Right atrium auricular region (tissue), 2 donors: ENCODE measurements around the gene ARMC6. TPM values are rescaled to one million over a fixed set of nuclear protein-coding genes. Genes with fewer than 3 reads are reported as not detected.

ENCODE experiments used
- DNase-seq: peaks from one replicate; pipeline ENCODE4 v3.0.0-alpha.2; 2019; ENCODE audit warnings: low spot score
- H3K27ac ChIP-seq, 2 donors: fragments of 200-600 bp; sonication (generic); 1 replicate in 1 of 2; 2 replicates in 1 of 2; pipeline ENCODE4 v1.5.1; 2016 to 2019
- H3K27me3 ChIP-seq, 2 donors: fragments of 200-600 bp; sonication (generic); one replicate each; pipeline versions ENCODE4 v1.5.1 to v1.6.0; 2017 to 2019
- H3K36me3 ChIP-seq: fragments of 200-600 bp; sonication (generic); one replicate; pipeline ENCODE4 v1.5.1; 2016
- H3K4me1 ChIP-seq, 2 donors: fragments of 200-600 bp; sonication (generic); one replicate each; pipeline versions ENCODE4 v1.5.1 to v1.6.0; 2017 to 2019
- H3K4me3 ChIP-seq, 2 donors: fragments of 200-600 bp; sonication (generic); 1 replicate in 1 of 2; 2 replicates in 1 of 2; pipeline ENCODE4 v1.5.1; 2017 to 2019; ENCODE audit warnings: mild to moderate bottlenecking in 1 of 2, moderate library complexity in 1 of 2
- H3K9me3 ChIP-seq, 2 donors: fragments of 200-600 bp; sonication (generic); one replicate each; pipeline ENCODE4 v1.5.1; 2019
- total RNA-seq, 2 donors: library from RNA; depleted of rRNA; stranded (reverse); fragments of >200 nt; gene quantifications; one replicate each; pipeline ENCODE4 v1.1.0, GENCODE V29; 2016
- TF ChIP-seq, protein P1 (sequence below), 2 donors: fragments of 200-600 bp; sonication (generic); IDR thresholded peaks; one replicate each; pipeline ENCODE4 v1.5.1; 2019; ENCODE audit warnings: antibody characterized with exemption in 2 of 2

The ARMC6 gene
- total RNA-seq, 2 donors from 2014 or later: 13.7 to 14.4 TPM

DNA sequence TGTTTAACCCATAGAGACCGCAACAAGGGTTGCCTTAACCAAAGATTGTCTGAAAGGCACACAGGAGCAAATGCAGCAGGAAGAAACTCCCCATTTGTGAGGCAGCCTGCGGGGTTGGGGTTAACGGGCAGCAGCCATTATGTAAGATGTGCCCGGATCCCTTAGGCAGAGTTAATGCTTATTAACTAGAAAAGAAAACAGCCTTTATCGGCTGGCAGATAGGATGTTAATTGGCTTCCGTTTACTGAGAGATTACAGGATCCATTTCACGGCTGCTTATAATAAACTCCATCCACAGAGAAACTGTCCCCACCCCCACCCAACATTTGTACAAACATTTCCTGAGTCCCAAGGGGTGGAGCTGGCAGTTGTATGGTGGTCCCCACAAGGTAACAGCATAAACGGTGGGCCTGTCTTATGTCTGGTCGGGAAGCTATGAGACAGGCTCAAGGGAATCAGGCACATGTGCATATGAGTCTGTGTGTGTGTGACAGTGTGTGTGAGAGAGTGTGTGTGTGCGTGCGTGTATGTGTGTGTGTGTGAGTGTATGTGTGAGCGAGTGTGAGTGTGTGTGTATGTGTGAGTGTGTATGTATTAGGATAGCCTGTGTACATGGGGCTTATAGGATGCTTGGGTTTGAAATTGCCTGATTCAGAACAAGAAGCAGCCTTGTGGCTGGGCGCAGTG is 40.9 kb downstream of the ARMC6 start:
- Histone ChIP-seq H3K27ac (no peak overlapping the region), H3K4me3 (no peak overlapping the region), H3K36me3 (no peaks in the 10 kb centered on the region), H3K27me3 (no peaks in the 10 kb centered on the region), H3K9me3 (no peaks in the 10 kb centered on the region), H3K4me1 (peaks cover 0 to 2% of the 10 kb centered on the region in 2 donors)
- TF ChIP-seq, protein P1, sequence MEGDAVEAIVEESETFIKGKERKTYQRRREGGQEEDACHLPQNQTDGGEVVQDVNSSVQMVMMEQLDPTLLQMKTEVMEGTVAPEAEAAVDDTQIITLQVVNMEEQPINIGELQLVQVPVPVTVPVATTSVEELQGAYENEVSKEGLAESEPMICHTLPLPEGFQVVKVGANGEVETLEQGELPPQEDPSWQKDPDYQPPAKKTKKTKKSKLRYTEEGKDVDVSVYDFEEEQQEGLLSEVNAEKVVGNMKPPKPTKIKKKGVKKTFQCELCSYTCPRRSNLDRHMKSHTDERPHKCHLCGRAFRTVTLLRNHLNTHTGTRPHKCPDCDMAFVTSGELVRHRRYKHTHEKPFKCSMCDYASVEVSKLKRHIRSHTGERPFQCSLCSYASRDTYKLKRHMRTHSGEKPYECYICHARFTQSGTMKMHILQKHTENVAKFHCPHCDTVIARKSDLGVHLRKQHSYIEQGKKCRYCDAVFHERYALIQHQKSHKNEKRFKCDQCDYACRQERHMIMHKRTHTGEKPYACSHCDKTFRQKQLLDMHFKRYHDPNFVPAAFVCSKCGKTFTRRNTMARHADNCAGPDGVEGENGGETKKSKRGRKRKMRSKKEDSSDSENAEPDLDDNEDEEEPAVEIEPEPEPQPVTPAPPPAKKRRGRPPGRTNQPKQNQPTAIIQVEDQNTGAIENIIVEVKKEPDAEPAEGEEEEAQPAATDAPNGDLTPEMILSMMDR (IDR thresholded peaks at IDR 0.05): no peak
- no peak for DNase-seq

DNA sequence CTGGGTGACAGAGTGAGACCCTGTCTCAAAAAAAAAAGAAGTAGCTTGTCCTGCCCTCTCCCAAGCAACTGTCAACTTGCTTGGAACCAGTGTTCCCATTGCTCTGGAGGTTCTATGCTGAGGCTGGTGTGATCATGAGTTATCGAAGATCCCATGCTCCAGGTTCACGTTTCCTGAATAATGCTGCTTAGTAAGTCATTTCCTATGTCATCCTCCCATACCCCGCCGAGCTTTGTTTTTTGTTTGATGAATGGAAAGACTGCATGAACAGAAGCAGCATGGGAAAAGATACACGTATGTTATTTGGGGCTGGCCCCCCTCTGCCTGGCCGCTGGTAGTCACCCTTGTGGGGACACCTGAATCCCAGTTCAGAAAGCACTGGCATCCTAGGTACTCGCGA is 41.7 kb downstream of the ARMC6 start:
- no peak for DNase-seq

DNA sequence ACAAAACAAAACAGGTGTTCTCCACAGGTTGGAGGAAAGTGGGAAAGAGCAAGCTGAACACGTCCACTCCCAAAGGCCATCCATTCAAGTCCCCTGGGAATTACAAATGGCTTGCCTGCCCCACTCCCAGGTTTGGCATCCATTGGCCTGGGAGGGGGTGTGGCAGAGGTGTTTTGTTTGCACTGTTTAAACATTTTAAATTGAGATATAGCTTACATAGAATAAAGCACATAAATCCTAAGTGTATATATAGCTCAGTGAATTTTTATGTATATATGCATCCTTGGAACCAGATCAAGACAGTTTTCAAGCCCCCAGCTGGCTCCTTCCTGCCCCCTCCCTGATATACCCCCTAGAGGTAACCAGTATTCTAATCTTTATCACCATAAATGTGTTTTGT is 43.1 kb downstream of the ARMC6 start:
- H3K27ac ChIP-seq: no peak overlapping the region
- H3K36me3 ChIP-seq: no peaks in the 10 kb centered on the region
- TF ChIP-seq, protein P1 (IDR thresholded peaks at IDR 0.05): no peak
- no peak for DNase-seq
- H3K27me3 ChIP-seq: no peaks in the 10 kb centered on the region
- H3K4me1 ChIP-seq: peaks cover 0 to 2% of the 10 kb centered on the region in 2 donors
- H3K9me3 ChIP-seq: no peaks in the 10 kb centered on the region
- no peak overlapping the region for H3K4me3 ChIP-seq

More for the DNA sequence above, 41.7 kb downstream of the ARMC6 start:
- Histone ChIP-seq H3K27me3 (no peaks in the 10 kb centered on the region), H3K4me1 (no peaks in the 10 kb centered on the region), H3K27ac (no peak overlapping the region), H3K36me3 (no peaks in the 10 kb centered on the region), H3K9me3 (no peaks in the 10 kb centered on the region), H3K4me3 (no peak overlapping the region)
- TF ChIP-seq, protein P1 (IDR thresholded peaks at IDR 0.05): no peak

DNA sequence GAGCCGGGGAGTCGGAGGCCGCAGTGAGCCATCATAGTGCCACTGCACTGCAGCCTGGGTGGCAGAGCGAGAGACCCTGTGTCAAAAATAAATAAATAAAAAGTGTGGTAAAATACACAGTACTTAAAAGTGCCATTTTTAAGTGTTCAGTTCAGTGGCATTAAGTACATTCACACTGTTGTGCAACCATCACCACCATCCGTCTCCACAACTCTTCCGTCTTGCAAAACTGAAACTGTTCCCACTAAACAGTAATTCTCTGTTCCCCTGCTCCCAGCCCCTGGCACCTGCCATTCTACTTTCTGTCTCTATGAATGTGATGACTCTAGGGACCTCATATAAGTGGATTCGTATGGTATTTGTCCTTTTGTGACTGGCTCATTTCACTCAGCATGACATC is 43.7 kb downstream of the ARMC6 start:
- Histone ChIP-seq H3K36me3 (no peaks in the 10 kb centered on the region), H3K27ac (no peak overlapping the region), H3K4me3 (no peak overlapping the region), H3K27me3 (no peaks in the 10 kb centered on the region), H3K4me1 (peaks cover 0 to 8% of the 10 kb centered on the region in 2 donors), H3K9me3 (no peaks in the 10 kb centered on the region)
- no peak for DNase-seq
- TF ChIP-seq, protein P1 (IDR thresholded peaks at IDR 0.05): no peak

DNA sequence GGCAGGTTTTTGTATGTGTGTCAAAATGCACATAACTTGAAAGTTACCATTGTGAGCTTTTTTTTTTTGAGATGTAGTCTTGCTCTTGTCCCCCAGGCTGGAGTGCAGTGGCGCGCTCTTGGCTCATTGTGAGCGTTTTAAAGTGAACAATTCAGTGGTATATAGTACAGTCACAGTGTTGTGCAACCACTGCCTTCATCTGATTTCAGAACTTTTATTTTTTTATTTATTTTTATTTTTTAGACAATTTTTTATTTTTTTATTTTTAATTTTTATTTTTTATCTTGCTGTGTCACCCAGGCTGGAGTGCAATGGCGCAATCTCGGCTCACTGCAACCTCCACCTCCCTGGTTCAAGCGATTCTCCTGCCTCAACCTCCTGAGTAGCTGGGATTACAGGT is 45.4 kb downstream of the ARMC6 start:
- no peaks in the 10 kb centered on the region for H3K27me3 ChIP-seq
- no peaks in the 10 kb centered on the region for H3K9me3 ChIP-seq
- H3K27ac ChIP-seq: no peak overlapping the region
- TF ChIP-seq, protein P1 (IDR thresholded peaks at IDR 0.05): no peak
- no peak overlapping the region for H3K4me3 ChIP-seq
- peaks cover 0 to 11% of the 10 kb centered on the region in 2 donors for H3K4me1 ChIP-seq
- no peaks in the 10 kb centered on the region for H3K36me3 ChIP-seq
- no peak for DNase-seq

DNA sequence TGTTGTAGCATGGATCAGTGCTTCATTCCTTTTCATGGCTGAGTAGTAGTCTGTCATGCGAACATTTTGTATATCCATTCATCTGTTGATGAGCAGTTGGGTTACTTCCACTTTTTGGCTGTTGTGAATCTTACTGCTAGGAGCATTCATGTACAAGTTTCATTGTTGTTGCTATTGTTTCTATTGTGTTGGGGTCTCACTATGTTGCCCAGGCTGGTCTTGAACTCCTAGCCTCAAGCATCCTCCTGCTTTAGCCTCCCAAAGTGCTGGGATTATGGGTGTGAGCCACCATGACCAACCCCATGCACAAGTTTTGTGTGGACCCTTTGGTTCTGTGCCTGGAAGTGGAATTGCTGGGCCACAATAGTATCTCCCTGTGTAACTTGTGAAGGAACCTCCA is 46.2 kb downstream of the ARMC6 start:
- no peaks in the 10 kb centered on the region for H3K27me3 ChIP-seq
- H3K4me3 ChIP-seq: no peak overlapping the region
- DNase-seq: no peak
- TF ChIP-seq, protein P1 (IDR thresholded peaks at IDR 0.05): no peak
- no peaks in the 10 kb centered on the region for H3K9me3 ChIP-seq
- H3K36me3 ChIP-seq: no peaks in the 10 kb centered on the region
- H3K27ac ChIP-seq: no peak overlapping the region
- H3K4me1 ChIP-seq: peaks cover 0 to 11% of the 10 kb centered on the region in 2 donors
